ENCODE results near the gene OGA.

The OGA gene

DNA sequence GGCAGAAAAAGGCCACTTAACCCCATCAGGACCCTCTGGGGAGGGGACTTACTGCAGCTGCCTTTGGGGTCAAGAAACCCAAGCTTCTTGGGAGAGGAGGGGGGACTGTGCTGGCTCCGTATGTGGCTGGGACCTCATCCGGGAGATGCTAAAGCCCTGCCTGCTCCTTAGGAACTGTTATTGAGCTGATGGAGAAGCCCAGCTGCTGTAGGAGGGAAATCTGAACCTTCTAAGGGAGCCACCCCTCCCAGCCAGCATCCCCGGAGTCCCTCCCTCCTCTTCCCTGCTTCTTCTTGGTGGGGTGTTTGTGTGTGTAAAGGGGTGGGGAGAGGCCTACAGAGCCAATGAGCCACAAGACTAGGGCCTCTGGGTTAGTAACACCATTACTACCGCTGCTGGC is 17.1 kb upstream of the OGA start:
- no peak for DNase-seq (ENCODE audit: low spot score)

DNA sequence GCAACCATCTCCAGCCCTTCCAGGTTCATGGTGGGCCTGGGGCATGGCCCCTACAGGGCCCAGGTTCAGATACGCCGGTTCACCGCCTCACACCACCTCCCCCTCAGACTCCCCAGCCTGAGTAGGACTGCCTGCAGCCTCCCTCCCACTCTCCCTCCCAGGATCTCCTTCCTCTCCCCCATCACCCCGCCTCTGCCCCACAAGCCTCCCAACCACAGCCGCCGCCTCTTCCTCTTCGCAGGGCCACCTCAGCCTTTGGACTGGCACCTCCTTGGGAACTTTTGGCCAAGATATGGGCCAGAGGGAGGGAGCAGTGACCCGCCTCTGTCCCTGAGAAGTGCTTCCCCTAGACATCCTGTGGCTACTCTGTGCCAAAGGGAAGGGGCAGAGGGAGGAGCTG is 16.1 kb upstream of the OGA start:
- DNase-seq (ENCODE audit: low spot score), result no peak

DNA sequence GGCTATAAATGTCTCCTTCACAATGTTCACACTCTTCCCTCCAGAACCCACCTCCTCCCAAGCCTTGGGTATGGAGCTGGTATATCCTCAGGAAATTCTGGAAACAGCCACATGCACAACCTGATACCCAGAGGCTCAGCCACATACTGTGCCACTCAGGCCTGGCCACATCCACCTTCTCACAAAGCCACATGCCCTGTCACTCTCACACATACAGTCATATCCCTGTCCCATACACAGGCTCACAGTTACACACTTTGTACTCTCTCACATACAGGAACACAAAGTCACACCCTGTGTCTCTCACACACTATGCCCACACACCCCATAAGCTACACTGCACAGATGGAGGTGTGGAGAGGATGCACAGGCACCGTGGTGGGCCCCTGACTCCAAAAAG is 15.2 kb upstream of the OGA start:
- DNase-seq (ENCODE audit: low spot score), result no peak

DNA sequence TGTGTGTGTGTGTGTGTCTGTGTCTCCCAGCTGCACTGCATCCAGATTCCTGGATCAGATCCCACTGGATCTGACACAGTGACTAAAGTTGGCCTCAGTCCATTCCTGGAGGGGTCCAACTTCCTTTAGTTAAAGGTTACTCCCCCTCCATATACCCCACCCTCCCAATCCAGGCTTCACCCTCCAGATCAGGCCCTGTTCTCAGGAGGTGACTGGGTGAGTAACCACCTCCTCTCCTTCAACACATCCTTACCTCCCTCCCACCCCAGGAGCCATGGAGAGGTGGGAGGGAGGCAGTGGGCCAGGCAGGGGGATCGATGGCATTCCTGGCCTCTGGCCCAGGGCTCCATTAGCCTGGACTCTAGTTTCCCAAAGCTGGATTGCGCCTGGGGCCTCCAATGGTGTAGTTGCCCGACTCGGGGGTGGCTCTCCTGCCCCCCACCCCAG is 14.1 kb upstream of the OGA start:
- DNase-seq (ENCODE audit: low spot score), result no peak

DNA sequence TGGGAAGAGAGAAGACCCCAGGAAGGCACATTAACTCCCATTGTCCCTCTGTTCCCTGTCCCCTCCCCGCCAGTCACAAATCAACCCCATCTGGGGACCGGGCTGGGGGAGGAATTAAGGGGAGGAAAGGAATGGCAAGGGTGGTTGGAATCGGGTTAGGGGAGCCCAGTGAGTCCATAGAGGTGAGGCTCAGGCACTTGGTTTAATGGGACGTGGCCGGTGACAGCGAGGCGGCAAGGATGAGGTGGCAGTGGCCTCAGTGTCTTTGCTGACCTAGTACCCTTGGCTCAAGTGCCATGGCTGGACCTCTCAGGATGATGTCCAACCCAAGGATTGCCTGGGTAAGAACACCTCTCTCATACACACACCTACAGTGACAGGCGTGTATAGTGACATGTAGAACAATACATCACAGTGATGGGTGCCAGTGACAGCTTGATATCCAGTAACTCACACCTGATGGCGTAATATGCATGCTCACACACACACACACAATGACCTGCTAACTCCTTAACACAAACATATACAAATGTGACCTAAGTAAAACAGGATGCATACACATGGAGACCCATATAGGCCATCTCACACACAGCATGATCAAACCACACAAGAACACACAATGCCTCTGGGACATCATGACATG is 13.0 kb upstream of the OGA start:
- no peak for DNase-seq (ENCODE audit: low spot score)

DNA sequence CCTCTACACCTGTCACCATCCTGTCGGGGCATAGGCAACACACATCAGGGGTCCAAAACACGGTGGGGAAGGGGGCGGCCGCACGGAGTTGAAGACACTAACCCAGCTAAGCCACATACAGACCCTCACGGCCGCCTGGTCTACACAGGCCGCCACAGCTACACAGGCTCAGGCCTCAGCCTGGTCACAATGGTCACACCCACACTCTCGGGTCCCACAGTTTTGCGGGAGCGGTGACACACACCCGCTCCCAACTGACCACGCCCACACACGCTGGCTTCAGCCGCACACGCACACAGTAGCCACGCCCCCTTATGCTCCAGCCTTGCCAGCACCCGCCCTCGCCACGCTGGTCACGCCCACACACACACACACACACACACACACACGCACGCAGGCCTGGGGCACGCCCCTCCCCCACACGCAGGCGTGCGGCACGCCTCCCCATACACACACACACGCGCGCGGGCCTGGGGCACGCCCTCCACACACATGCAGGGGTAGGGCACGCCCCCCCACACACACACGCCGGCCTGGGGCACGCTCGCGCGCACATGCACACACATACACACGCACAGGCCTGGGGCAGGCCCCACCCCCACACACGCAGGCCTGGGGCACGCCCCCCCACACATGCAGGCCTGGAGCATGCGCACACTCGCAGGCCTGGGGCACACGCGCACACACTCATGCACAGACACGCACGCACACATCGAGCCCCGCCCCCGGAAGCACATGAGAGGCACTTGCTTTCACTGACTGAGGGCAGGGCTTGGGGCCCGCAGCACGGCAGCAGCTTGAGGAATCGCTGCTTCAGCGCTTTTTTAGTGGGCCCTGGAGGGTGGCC is 12.3 kb upstream of the OGA start:
- peak; percentile 96 for DNase-seq (ENCODE audit: low spot score)

DNA sequence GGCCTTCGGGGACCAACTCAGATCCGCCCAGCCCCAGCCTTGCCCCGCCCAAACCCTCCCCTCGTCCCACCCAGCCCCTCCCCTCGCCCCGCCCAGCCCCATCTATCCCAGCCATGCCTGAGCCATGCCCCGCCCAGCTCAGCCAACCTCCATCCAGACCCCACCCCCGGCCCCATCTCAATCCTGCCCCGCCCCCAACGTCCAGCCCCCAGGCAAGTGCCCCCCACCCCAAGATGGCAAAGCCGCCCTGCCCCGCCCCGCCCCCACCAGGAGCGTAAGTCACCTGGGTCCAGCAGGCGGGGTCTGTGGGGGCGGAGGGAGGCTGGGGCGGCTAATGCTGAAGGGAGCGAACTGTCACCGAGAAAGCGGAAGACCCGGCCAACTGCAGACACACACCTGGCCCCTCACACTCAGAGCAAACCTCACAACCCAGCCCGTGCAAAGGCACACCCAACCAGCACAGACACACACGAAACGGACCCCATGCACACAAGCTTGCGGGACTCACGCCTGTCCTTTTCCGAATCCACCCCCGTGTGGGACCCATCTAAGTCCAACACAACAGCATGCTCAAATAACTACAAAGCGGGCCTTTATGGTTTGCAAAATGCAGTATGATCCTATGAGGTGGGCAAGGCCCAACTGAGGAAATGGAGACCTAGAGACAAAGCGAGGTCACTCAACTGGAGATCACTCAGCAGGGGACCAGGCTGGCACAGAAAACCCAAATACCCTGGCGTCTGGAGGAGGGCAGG is 11.5 kb upstream of the OGA start:
- DNase-seq (ENCODE audit: low spot score), result peak; percentile 50

DNA sequence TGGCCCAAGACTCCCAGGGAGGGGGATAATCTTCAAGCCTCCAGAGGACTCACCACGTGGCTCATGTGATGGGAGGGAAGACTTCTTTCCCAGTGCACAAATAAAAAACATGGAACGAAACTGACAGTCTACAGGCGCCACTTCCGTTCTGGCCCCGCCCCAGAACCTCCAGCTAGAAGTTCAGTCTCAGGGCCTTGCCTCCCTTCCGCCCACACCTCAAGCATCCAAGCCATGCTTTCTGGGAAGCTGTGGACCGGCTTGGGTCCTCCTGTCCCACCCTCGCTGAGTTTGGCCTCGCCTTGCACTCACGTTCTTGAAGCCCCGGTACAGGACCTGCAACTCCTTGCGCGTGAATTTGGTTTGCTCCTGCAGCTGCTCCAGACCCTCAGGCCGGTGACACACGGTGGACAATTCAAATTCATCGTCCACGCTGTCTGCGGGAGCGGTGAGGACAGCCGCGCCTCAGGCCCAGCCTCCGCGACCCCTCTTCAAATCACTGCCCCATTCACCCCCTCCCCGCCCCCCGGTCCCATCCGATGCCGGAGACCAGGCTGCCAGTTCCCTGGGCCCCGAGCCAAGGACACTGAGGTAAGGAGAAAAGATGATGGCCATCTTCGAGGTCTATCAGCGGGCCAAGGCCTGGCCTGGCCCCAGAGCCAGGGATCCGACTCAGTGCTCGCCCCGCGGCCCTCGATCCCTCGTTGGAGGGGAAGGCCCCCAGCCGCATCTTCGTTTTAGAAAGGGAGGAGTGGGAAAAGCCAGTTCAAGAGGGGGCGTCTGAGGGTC is 10.7 kb upstream of the OGA start:
- no peak for DNase-seq (ENCODE audit: low spot score)

DNA sequence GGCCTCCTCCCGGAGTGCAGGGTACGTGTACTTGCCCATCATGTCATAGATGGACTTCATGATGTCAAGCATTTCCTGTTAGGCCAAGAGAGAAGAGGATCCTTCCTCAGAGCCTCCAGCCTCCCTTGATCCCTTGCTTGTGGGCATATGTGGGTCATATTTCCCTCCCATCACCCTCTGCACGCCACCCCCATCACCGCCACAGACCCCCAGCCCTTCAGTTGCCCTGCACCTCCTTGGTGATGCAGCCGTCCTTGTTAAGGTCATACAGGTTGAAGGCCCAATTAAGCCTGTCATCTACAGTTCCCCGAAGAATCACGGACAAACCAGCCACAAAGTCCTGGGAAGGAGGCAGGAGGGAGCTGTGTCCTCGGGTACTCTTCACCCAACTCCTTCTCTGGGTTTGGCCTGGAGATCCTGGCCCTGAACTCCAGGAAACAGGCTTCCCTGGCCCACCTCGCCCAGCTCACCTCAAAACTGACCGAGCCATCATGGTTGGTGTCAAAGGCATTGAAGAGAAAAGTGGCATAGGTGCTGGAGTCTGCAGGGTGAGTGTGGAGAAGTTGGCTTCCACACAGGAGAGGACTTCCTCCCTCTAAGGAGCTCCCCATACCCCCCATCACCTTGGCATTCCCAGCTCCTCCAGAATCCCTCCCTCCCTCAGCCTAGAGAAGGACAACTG is 9.8 kb upstream of the OGA start:
- DNase-seq (ENCODE audit: low spot score), result no peak

DNA sequence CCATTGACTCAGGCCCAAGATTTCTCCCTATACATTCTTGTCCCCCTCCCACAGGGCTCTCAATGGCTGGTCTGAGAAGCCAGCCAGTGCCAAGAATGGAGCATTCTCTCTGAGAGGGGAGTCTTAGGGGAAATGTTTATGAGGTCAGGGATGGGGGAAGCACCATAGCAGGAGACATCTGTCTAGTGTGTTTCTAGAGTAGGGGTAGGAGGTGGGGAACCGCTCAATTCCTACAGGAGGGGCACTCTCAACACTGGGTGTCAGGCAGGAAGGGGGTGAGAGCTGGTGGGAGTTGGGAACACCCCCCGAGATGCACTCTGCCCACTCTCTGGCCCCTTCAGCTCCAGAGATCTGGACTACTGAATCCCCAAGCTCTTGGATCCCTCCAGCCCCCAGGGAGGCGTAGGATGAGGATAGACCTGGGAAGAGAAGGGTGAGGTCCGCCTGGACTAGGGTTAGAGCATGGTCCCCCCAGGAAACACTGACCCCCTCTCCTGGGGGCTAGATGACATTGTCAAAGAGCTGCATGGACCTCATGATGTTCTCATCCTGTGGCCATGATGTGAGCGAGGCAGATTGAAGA is 8.7 kb upstream of the OGA start:
- no peak for DNase-seq (ENCODE audit: low spot score)

DNA sequence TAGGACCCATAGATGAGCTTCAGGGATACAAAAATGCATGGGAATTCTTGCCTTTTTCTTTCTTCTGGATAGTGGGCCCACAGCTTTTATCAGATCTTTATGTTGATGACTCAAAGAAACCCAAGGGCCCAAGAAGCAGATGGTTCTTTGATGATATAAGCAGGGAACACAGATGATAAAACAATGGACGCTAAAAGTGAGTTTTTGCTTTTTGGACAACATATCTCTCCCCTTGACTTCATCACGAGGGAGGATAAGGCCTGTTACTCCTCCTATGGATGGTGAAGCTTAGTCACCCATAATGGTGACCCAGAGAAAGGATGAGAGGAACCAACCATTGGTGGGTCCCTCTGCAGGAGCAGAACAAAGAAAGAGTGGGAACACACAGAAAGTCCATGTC is 6.5 kb upstream of the OGA start:
- no peak for DNase-seq (ENCODE audit: low spot score)

DNA sequence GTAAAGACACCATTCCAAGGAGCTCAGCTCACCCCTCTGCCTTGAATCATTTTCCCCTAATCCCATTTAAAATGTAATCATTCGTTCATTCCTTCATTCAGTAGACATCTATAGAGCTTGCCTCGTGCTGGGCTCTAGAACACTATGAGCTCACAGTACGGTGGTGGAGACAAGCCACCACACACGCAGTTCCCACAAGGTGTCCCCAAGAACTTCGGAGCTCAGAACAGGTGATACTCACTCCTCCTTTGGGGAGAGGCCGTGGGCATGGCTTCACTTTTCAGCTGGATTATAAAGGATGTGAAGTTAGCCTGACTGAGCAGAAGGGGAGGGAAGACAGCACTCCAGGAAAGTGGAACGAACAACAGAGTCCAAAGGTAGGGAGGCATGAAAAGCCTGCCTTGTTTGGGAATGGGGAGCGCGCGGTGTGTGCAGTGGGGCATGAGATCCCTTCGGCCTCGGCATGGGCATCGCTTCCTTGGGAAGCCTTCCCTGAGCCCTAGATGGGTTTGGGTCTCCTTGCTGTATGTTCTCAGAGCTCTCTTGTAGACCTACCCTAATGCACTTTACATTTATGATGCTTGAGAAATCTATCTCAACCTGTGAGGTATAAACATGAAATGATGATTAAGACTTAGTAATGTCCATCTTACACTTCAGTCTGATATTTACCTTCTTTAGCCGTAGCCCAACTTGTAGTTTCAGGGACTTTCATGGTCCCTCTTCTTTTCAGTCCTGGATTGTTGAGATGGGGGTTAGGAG is 809 bp upstream of the OGA start:
- DNase-seq (ENCODE audit: low spot score), result no peak

DNA sequence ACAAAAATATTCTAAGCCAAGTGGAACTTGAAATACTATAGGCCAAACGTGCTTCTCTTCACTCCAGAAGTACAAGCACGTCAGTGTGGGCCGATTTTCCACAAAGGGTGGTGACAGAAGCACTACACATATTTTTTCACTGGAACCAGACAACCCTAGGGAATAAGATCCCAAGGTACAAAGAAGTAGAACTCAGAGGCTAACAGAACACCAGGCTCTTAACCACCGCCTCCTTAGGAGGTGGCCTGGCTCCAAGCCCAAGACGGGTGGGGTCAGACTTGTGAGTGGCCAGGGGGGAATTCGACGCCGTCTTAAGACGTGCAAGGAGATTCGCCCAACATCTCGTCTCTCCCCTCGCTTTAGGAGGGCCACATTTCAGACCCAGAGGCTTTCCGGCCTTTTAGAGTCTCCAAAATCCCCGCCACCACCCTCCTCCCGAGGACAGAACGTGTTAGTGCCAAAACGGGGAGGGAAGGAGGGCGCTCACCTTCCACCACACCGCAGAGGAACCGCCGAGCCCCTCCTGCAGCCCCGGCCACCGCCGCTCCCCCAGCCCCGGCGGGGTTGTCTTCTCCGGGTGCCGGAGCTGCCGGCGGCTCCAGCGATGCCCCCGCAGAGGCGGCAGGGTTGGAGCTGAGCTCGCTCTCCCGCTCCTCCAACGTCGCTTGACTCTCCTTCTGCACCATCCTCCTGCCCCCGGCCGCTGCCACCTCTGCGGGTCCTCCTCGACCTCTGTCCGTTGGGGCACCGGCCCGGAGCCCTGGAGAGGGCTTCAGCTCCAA is 716 bp downstream of the OGA start:
- DNase-seq (ENCODE audit: low spot score), result peak; percentile 89

DNA sequence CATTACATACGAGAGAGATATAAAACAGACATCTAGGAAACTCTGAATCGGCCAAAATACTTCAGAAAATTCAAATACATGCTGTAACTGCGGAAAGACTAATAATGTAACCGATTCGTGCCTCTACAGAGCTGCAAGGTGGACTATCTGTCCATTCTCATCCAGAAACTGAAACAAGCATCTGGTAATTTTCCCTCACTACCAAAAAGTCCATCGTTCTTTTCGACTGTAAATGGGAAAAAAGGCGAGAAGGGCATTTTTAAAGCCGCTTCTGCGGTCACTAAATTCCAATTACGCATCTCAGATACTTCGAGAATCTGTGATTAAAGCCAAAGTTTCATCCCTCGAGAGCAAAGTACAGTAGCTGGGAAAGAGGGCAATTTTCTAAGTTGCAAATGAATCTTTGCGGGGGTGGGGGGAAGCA is 1.3 kb downstream of the OGA start:
- no peak for DNase-seq (ENCODE audit: low spot score)

DNA sequence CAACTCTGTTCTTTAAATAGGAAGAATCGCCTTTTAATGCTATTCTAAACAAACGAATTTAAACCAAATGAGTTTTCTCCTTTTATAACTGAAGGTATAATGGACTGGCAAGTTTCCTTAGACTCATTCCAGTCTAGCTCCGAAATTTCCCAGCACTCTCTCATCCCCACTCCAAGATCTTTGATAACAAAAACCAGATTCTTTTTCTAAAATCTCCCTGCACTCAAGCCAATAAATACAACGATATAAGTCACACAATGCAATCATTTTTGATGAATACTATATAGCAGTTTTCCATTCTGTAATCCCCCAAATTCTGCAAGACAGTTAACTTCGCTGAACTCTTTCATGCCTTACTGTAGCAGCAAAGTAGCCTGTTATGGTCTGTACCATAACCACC is 1.9 kb downstream of the OGA start:
- DNase-seq (ENCODE audit: low spot score), result no peak

DNA sequence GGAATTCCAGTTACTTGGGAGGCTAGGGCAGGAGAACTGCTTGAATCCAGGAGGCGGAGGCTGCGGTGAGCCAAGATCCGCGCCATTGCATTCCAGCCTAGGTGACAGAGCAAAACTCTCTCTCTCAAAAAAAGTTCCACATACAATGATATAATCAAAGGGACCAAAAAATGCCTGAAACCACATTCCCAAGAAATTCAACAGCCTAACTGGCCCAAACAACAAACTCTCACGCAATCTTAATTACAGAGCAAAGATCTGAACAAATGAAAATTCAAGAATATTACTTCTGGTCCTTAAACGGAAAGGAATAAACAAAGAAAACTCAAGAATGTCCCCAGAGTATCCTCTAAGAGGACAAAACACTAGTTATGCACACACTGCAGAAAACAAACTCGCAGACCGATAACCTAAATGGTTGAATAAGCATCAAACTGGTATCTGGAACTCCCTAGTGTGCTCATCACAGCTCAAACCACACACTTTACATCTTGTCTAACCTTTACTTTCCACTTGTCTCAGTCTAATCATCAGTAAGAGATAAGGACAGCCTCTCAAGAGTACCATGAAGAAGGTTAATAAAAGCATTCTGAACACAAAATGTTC is 3.7 kb downstream of the OGA start:
- DNase-seq (ENCODE audit: low spot score), result no peak

DNA sequence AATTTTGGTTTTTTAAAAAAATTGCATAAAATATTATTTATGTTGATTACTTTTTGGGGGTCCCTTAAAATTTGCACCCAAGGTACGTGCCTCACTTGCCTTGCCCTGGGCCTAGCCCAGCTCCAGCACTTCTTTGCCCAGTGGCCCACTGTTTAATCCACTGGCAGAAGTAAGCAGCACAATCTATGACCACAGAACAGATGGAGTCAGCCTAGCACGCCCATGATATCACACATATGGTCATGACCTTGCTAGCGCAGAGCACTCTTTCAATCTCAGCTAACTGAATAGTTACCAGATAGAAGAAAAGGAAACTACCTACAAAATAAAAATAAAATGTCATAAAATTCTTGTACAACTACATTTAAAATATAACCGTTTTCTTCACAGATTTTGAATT is 5.6 kb downstream of the OGA start:
- DNase-seq (ENCODE audit: low spot score), result no peak

DNA sequence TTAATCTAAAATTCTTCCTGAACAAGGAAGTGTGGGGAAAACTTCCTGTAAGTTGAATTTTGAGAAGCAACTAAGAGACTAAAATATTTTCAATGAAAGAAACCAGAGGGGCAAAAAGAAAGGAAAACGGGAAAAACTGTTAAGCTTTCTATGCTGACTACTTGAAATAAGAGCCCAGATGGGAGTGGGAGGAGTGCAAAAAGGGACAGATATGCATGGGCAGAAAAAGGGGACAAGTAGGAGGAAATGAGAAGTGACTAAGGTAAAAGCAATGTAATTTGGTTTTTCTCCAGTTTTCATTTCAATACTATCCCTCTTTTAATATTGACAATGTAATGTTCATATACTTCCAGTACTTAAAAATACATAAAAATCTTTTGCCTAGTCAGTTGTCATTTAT is 11.1 kb downstream of the OGA start:
- DNase-seq (ENCODE audit: low spot score), result no peak

DNA sequence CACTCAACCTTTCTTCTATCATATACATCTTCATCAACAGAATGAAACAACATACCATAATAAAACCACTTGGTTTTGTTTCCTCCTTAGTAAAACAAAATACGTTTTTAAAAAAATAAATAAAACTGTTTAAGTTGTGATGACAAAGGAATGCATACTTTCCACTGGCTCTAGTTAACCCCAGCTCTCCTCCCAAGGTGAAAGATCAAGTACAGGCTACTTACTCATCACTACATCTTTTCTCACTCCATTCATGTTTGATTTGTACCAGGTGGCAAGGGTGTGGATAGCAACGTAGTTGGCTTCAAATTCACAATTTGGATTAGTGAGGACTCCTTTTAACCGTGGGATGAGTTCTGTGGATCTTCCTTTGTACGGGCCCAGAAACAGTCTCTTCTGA is 14.7 kb downstream of the OGA start:
- DNase-seq (ENCODE audit: low spot score), result no peak
